Left lung (tissue), 10 donors: ENCODE results near the gene ZNF821. TPM values are rescaled to one million over a fixed set of nuclear protein-coding genes. Genes with fewer than 3 reads are reported as not detected.

Experiments
- ATAC-seq: fragments of 200-7000 bp; cut with Tn5 transposase; one replicate; pipeline ENCODE4 v1.9.1; 2020; ENCODE audit warnings: moderate library complexity
- DNase-seq, 4 donors: peaks; one replicate each; pipeline ENCODE4 v3.0.0-alpha.2; 2013 to 2020
- H3K27ac ChIP-seq, 2 donors: fragments of 200-600 bp; sonication (generic) in 1 of 2; one replicate each; pipeline versions ENCODE4 v1.5.0 to v1.8.0; 2020 to 2021
- H3K27me3 ChIP-seq, 2 donors: fragments of 200-600 bp; sonication (generic) in 1 of 2; one replicate each; pipeline versions ENCODE4 v1.5.0 to v1.8.0; 2020 to 2021
- H3K36me3 ChIP-seq, 2 donors: fragments of 200-600 bp; sonication (generic) in 1 of 2; one replicate each; pipeline versions ENCODE4 v1.5.0 to v1.8.0; 2020 to 2021
- H3K4me1 ChIP-seq, 2 donors: fragments of 200-600 bp; one replicate each; pipeline ENCODE4 v1.8.0; 2021
- H3K4me3 ChIP-seq, 2 donors: fragments of 200-600 bp; sonication (generic) in 1 of 2; one replicate each; pipeline versions ENCODE4 v1.5.0 to v1.8.0; 2020 to 2021; ENCODE audit warnings: mild to moderate bottlenecking in 1 of 2
- H3K9me3 ChIP-seq, 2 donors: fragments of 200-600 bp; sonication (generic) in 1 of 2; one replicate each; pipeline versions ENCODE4 v1.5.0 to v1.8.0; 2020 to 2021
- CTCF ChIP-seq, 2 donors: fragments of 200-600 bp; sonication (generic) in 1 of 2; IDR thresholded peaks; one replicate each; pipeline versions ENCODE4 v1.5.0 to v1.8.0; 2021; ENCODE audit warnings: antibody characterized with exemption in 2 of 2
- intact Hi-C, 2 donors: fragments of 100-400 bp; cut with DNase I; formaldehyde crosslinking; loops; one replicate each; pipeline versions ENCODE4 v1.11.2 to v1.14.2; 2022
- polyA plus RNA-seq, 6 donors: library from polyadenylated mRNA; unstranded; fragments of 120-200 nt; gene quantifications; one replicate each; pipeline ENCODE4 v1.2.1, GENCODE V29; 2013; ENCODE audit not compliant: insufficient read length in 6 of 6
- total RNA-seq, 2 donors: library from RNA; stranded (reverse); fragmentation: NEBNext Ultra II Directional; extraction: Animal tissue kit (Norgen Biotek cat#: 25700); gene quantifications; one replicate each; pipeline ENCODE4 v1.2.1, GENCODE V29; 2021
- donor health status: DM: no; HTN: yes; CAD: no.
- donor health status: DM: no; HTN: no; CAD: no.

Gene ZNF821
- total and polyA plus RNA-seq, 8 donors: 5.3 to 24.7 (median 20.7) TPM

- Histone ChIP-seq H3K9me3 (no peaks in the 10 kb centered on the region), H3K36me3 (peaks cover 0 to 99% of the 10 kb centered on the region in 2 donors), H3K27ac (no peak overlapping the region), H3K4me3 (no peak overlapping the region), H3K27me3 (no peaks in the 10 kb centered on the region), H3K4me1 (peaks cover 13 to 44% of the 10 kb centered on the region in 2 donors)
- TF ChIP-seq CTCF (IDR thresholded peaks at IDR 0.05): no peak
- intact Hi-C loops: no loop called here
- ATAC-seq (no peak), DNase-seq (no peak)
Observed at GRCh38 chr16:71923941-71924690, 40.1 kb upstream of the ZNF821 start.

- no peak overlapping the region for H3K27ac ChIP-seq
- TF ChIP-seq CTCF (IDR thresholded peaks at IDR 0.05): no peak
- no peak for ATAC-seq
- no peaks in the 10 kb centered on the region for H3K9me3 ChIP-seq
- H3K27me3 ChIP-seq: no peaks in the 10 kb centered on the region
- DNase-seq: no peak
- H3K4me1 ChIP-seq: peaks cover 0 to 33% of the 10 kb centered on the region in 2 donors
- H3K4me3 ChIP-seq: no peak overlapping the region
- peaks cover 0 to 98% of the 10 kb centered on the region in 2 donors for H3K36me3 ChIP-seq
- intact Hi-C loops: no loop called here
Observed at GRCh38 chr16:71920658-71921057, 36.7 kb upstream of the ZNF821 start.

GRCh38 chr16:71919035-71919434, 35.1 kb upstream of the ZNF821 start:
- ATAC-seq (peak; percentile 84), DNase-seq (no peak)
- Histone ChIP-seq H3K27me3 (no peaks in the 10 kb centered on the region), H3K4me1 (peaks cover 5 to 40% of the 10 kb centered on the region in 2 donors), H3K36me3 (peaks cover 0 to 85% of the 10 kb centered on the region in 2 donors), H3K4me3 (no peak overlapping the region), H3K27ac (peak overlapping the region in 1 of 2 donors; percentile 68), H3K9me3 (no peaks in the 10 kb centered on the region)
- TF ChIP-seq CTCF (IDR thresholded peaks at IDR 0.05): no peak
- intact Hi-C loops: no loop called here

- no peak overlapping the region for H3K27ac ChIP-seq
- no peak for ATAC-seq
- no peaks in the 10 kb centered on the region for H3K27me3 ChIP-seq
- intact Hi-C loops: no loop called here
- DNase-seq: no peak
- H3K4me1 ChIP-seq: peaks cover 5 to 37% of the 10 kb centered on the region in 2 donors
- peaks cover 0 to 74% of the 10 kb centered on the region in 2 donors for H3K36me3 ChIP-seq
- H3K4me3 ChIP-seq: no peak overlapping the region
- TF ChIP-seq CTCF (IDR thresholded peaks at IDR 0.05): no peak
- H3K9me3 ChIP-seq: no peaks in the 10 kb centered on the region
Observed at GRCh38 chr16:71917900-71918299, 33.9 kb upstream of the ZNF821 start.

- peaks cover 5 to 51% of the 10 kb centered on the region in 2 donors for H3K4me1 ChIP-seq
- no peak for TF ChIP-seq CTCF (IDR thresholded peaks at IDR 0.05)
- intact Hi-C loops: no loop called here
- H3K4me3 ChIP-seq: no peak overlapping the region
- DNase-seq (no peak), ATAC-seq (no peak)
- no peak overlapping the region for H3K27ac ChIP-seq
- H3K9me3 ChIP-seq: no peaks in the 10 kb centered on the region
- no peaks in the 10 kb centered on the region for H3K27me3 ChIP-seq
- peaks cover 0 to 66% of the 10 kb centered on the region in 2 donors for H3K36me3 ChIP-seq
Observed at GRCh38 chr16:71916397-71916920, 32.5 kb upstream of the ZNF821 start.
